Mucosa of descending colon (tissue), 3 donors: ENCODE data around the gene MAP1S. TPM values are rescaled to one million over a fixed set of nuclear protein-coding genes. Genes with fewer than 3 reads are reported as not detected.

Experiments
- ATAC-seq: fragments of 200-7000 bp; cut with Tn5 transposase; one replicate; pipeline ENCODE4 v1.9.1; 2020; ENCODE audit warnings: mild to moderate bottlenecking, moderate library complexity
- DNase-seq, 3 donors: peaks; one replicate each; pipeline ENCODE4 v3.0.0-alpha.2; 2020
- H3K36me3 ChIP-seq: fragments of 200-600 bp; one replicate; pipeline ENCODE4 v1.8.0; 2021; ENCODE audit warnings: low read depth, mild to moderate bottlenecking
- H3K4me1 ChIP-seq: fragments of 200-600 bp; one replicate; pipeline ENCODE4 v1.8.0; 2021; ENCODE audit warnings: low read depth, mild to moderate bottlenecking
- H3K4me3 ChIP-seq: fragments of 200-600 bp; one replicate; pipeline ENCODE4 v1.8.0; 2021; ENCODE audit warnings: mild to moderate bottlenecking
- H3K9me3 ChIP-seq: fragments of 200-600 bp; one replicate; pipeline ENCODE4 v1.8.0; 2021; ENCODE audit warnings: mild to moderate bottlenecking
- CTCF ChIP-seq: fragments of 200-600 bp; IDR thresholded peaks from one replicate; pipeline ENCODE4 v1.8.0; 2022; ENCODE audit warnings: antibody characterized with exemption, mild to moderate bottlenecking
- intact Hi-C, 2 donors: fragments of 100-400 bp; cut with DNase I in 1 of 2; cut with micrococcal nuclease in 1 of 2; formaldehyde crosslinking; loops; one replicate each; pipeline versions ENCODE4 v1.11.0 to v1.11.1; 2022; cut with DNase I, micrococcal nuclease
- total RNA-seq, 3 donors: library from RNA; stranded (reverse); fragmentation: NEBNext Ultra II Directional in 2 of 3; extraction: Animal tissue kit (Norgen Biotek cat#: 25700) in 2 of 3; gene quantifications; one replicate each; pipeline versions ENCODE4 v1.2.1 to v1.2.4, GENCODE V29; 2021 to 2023
- donor health status: DM: no; HTN: no; CAD: no; lungs with moderate emphysema.
- donor health status: DM: no; HTN: no; CAD: no.
- donor health status: DM: no; HTN: yes; CAD: no.

Gene MAP1S
- total RNA-seq, 3 donors from 2014 or later: 42.2 to 57.2 (median 44.7) TPM

GRCh38 chr19:17739121-17739875 lies 20.0 kb downstream of the MAP1S start:
- no peaks in the 10 kb centered on the region for H3K36me3 ChIP-seq
- intact Hi-C loops: no loop called here
- no peak overlapping the region for H3K4me3 ChIP-seq
- TF ChIP-seq CTCF: no peak
- H3K9me3 ChIP-seq: no peaks in the 10 kb centered on the region
- DNase-seq: peak in 1 of 3 donors; percentile 74
- H3K4me1 ChIP-seq: no peaks in the 10 kb centered on the region
- ATAC-seq: peak; percentile 42

GRCh38 chr19:17741456-17741855 lies 22.2 kb downstream of the MAP1S start:
- H3K36me3 ChIP-seq: no peaks in the 10 kb centered on the region
- intact Hi-C loops: no loop called here
- no peak for TF ChIP-seq CTCF

GRCh38 chr19:17743874-17744580 lies 24.7 kb downstream of the MAP1S start:
- TF ChIP-seq CTCF: no peak
- no peak for DNase-seq
- intact Hi-C loops: no loop called here
- Histone ChIP-seq H3K4me3 (no peak overlapping the region), H3K36me3 (no peaks in the 10 kb centered on the region), H3K9me3 (no peaks in the 10 kb centered on the region), H3K4me1 (peaks cover 12% of the 10 kb centered on the region)
- ATAC-seq: peak; percentile 16

More at GRCh38 chr19:17741456-17741855, 22.2 kb downstream of the MAP1S start:
- Histone ChIP-seq H3K4me1 (no peaks in the 10 kb centered on the region), H3K9me3 (no peaks in the 10 kb centered on the region), H3K4me3 (no peak overlapping the region)
- no peak for ATAC-seq
- no peak for DNase-seq

- intact Hi-C loops: no loop called here
- Histone ChIP-seq H3K4me1 (peaks cover 12% of the 10 kb centered on the region), H3K4me3 (no peak overlapping the region), H3K9me3 (no peaks in the 10 kb centered on the region), H3K36me3 (no peaks in the 10 kb centered on the region)
- no peak for TF ChIP-seq CTCF
- peak; percentile 92 to 97 (median 94) for DNase-seq
- peak; percentile 97 for ATAC-seq
Measured at GRCh38 chr19:17747205-17748098, 28.2 kb downstream of the MAP1S start.

DNA sequence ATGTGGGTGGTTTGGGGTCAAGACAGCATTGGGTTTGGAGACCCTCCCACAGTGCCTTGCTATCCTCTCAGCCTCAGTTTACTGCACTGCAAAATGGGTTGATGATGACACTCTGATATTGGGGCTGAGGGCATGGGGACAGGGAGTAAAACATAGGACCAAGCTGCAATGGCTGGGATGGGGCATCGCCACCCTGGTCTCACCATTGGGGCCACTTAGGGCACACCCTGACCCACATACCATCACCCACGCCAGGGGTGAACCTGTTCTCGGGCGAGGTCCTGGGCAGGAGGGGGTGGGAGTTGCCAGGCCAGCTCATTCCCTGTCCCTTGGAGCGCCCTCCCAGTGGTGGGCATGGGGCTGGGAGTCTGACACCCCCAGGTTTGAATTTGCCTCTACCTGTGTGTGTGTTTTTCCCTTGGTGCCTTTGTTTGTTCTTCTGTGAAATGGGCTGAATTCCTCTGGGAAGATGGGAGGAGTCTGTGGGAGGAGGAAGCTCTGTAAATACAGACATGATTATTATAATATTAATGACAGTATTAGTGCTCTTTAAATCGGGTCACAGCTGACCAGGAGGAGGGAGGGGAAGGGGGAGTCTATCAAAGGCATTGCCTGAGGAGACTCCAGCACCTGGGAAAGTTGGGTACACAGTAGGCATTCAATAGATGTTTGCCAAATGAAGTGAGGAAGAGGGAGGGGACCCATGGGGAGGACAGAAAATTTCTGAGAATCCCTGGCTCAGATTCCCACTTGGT lies 29.8 kb downstream of the MAP1S start:
- H3K4me3 ChIP-seq: no peak overlapping the region
- ATAC-seq (no peak), DNase-seq (no peak)
- TF ChIP-seq CTCF: no peak
- H3K4me1 ChIP-seq: peaks cover 12% of the 10 kb centered on the region
- H3K9me3 ChIP-seq: no peaks in the 10 kb centered on the region
- intact Hi-C loops: no loop called here
- H3K36me3 ChIP-seq: no peaks in the 10 kb centered on the region
